ENCODE results near the gene CDH10.
A peak's percentile ranks its signal among the peaks of the same experiment; 100 is the strongest.

CDH10 gene

DNA sequence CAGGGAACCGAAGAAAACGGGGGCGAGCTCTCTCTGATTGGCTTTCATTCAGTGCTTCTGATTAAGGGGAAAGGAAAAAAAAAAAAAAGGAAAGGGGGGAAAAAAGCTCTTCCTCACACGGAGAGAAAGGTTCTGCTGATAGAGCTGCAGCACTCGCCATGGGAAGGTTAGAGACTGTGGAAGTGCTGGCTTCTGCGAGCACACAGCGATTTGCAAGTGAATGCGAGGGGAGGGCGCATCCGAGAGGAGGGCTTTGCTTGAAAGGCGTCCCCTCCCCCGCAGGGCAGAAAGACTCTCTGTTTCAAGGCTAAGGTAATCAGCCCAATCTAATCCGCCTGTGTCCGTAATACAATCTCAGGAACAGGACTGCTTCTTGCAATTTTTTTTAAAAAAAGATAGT, at the start of gene CDH10:
Gene CDH10, minus strand, starts transcription at position 218 of the 400 bp plus-strand sequence. CDS start 51,488 bp downstream, outside the sequence.
- peak; percentile 98 to 99 for DNase-seq

- DNase-seq: no peak
These were observed 48.8 kb upstream of the CDH10 start for GRCh38 chr5:24693609-24694008.

GRCh38 chr5:24691074-24691473, 46.3 kb upstream of the CDH10 start:
- no peak for DNase-seq

- DNase-seq: no peak
These were observed 36.3 kb upstream of the CDH10 start for GRCh38 chr5:24681106-24681505.

DNA sequence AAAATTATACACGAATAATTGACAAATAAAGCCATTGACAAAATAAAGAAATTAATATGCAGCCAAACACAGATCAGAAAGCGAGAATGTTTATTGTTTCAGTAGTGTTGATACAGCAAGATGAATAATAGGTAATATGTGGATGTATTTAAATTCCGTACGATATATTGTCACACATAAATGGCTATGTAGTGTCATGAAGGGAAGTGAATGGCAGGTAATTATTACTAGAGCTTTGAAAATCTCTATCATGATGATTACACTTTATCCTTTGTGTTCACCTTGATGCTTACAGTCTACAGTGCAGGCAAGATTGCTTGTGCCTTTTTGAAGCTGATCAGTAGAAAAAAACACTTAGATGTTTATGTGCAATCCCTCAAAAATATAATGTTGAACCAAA, 23.3 kb upstream of the CDH10 start:
- no peak for DNase-seq

DNA sequence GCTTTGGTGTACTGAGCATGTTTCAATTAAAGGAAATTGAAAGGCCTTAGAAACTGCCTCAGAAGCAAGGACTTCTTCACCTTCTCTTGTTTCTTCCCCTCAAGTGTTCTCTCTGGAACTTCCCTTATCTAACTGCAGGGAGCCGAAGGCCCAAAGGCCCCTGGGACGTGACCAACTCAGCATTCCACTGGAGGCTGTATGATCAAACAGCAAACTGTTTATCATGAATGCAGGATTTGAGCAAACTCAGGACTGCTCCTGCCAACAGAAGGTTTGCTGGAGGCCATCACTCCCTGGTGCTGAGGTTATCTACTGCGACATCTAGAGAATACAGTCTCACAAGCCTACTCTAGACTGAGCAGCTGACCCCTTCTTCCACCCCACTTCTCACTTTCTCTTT, 4.8 kb upstream of the CDH10 start:
- DNase-seq: no peak

DNA sequence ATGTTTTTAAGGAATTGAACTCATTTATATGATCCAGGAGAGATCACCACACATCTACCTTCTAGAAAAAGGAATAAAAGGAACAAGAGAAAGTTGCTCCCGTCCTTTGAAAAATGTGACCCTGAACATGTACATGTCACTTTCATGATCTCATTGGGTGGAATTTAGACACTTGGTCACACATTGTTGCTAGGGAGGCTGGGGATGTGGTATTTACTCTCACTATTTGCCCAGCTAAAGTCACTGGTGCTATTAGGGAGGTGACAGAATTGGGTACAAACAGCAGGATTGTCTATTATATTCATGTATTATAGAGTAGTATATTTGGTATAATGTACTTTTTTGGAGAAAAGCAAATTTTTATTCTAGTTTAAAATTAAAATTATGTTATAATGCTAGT, 2.1 kb upstream of the CDH10 start:
- DNase-seq: peak; percentile 54 to 59

DNA sequence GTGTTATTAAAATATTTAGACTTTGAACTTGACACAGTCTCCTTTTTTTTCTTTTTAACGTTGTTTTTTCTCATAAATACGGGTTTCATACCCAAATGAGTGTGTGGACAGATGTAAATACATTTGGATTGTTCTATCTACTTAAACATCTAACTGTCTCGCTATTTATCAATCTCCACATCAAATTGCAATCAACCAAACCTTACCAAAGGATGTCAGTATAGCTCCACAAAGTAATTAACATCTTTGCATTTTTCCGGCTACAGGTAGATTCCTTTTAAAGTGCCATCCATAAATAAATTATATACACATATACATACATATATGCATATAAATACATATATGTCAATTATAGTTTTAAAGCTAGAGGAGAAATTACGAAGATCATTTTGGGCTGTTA, 705 bp upstream of the CDH10 start:
- no peak for DNase-seq

DNA sequence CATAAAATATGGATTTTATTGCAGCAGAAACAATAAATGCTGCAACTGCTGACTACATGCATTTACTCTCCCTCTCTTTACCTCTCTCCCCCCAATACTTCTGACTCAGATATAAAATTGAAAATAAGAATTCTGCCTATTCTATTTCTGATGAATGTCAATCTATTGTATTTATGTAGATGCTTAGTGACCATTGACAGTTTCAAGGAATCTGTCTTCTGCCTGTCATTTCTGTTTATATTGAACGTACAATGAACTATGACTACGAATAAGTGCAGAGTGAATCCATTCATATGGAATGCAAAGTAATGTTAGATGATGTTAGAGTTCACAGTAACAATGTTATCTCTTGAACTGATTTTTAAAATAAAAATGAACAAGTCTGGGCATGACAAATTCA, 898 bp downstream of the CDH10 start:
- DNase-seq: no peak

DNA sequence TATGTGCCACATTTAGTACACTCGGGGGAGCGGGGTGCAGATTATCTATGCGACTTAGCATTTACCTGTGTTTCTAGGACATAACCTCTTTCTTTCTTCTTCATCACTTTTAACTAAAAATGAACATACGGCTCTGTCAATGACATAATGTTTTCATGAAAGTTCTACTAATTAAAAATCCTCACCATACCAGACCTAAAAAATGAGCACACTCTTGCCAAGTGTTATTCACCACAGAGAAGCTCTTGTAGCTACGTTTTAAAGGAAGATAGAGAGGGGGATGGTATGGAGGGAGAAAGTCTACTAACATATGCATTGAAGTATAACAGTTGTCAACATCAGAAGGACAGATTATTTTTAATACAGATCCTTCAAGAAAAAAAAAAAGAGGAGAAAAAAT, 1.6 kb downstream of the CDH10 start:
- DNase-seq: peak; percentile 28 to 48

DNA sequence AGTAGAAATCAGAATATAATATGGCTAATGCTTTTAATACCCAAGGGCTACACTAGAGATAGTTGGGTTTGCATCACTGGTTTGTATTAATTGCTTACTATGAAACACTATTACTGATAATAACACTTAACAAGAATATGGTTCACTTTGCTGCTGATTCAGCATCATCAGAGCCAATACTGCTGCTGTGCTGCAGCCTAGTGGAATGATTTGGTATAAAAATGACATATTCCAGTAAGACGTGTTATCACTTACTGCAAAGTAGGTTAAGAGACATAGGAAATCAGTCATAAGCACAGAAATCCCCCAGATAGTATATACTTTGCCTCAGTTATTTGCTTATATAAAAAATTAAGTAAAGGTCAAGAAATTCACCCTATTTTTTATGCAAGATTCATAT, 2.8 kb downstream of the CDH10 start:
- peak; percentile 76 to 87 for DNase-seq

DNA sequence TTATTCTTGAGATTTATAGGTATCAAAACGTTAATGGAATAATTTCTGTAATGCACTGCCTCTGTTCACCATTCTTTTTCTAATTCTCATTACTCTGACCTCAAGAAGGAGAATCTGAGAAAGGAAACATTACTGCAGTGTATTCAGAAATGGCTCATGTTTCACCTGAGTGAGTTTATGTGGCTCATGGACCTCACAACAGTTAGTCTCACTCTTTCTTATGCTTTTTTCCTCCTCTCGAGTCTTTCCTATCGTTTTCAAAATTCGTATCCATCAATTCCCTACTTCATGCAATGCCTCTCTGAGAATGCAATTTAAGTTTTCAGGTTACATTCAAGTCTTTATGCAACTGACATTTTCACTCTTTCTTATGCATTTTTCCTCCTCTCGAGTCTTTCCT, 9.6 kb downstream of the CDH10 start:
- no peak for DNase-seq

DNA sequence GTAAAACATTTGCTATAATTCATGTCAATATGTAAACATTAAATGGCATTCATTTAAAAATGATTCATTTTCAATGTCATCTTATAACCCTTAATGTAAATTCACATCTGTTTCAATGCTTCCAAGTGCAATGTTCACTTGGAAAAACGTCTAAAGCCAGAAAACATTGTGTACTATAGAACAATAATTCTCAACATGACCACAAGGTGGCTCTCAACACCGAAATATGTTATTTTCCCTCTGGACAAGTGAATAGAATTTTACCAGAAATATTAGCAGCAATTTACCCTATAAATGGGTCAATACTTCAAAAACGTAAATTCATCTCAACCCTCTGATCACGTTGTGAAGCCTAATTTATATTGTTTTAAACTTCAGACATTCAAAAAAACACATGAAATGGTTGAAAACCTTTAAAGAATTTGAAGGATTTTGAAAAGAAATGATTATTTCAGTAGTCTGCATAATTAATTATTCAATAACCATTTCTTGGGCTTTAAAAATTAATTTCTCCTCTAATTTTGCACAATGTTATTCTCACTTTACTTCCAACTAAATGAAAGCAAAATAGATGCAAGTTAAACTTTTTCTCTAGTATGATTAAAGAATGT, 11.0 kb downstream of the CDH10 start:
- peak; percentile 52 to 66 for DNase-seq

DNA sequence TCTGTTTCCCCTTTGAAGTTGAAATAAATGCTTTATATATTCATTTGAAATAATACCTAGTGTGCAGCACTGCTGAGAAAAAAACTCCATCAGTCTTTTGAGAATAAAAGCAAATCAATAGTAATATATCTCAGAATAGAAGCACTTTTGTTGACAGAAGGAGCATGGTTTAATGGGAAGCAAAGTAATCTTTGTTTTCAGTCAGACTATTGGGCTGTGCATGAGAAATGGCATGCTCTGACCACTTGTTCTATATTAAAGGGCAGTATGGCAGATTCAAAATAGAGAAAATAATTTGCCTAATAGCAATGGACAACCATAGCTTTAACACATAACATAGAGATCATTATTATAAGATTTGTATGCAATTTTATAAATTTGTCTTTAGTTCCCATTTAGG, 12.4 kb downstream of the CDH10 start:
- DNase-seq: no peak

GRCh38 chr5:24630918-24631317, 13.9 kb downstream of the CDH10 start:
- DNase-seq: no peak

- DNase-seq: no peak
These were observed 15.0 kb downstream of the CDH10 start for GRCh38 chr5:24629798-24630197.

GRCh38 chr5:24624872-24625271, 19.9 kb downstream of the CDH10 start:
- DNase-seq: no peak

- DNase-seq: no peak
These were observed 21.2 kb downstream of the CDH10 start for GRCh38 chr5:24623624-24624023.

- peak; percentile 90 to 91 for DNase-seq
These were observed 21.7 kb downstream of the CDH10 start for GRCh38 chr5:24623031-24623430.

GRCh38 chr5:24621792-24622191, 23.0 kb downstream of the CDH10 start:
- peak; percentile 71 to 79 for DNase-seq

DNA sequence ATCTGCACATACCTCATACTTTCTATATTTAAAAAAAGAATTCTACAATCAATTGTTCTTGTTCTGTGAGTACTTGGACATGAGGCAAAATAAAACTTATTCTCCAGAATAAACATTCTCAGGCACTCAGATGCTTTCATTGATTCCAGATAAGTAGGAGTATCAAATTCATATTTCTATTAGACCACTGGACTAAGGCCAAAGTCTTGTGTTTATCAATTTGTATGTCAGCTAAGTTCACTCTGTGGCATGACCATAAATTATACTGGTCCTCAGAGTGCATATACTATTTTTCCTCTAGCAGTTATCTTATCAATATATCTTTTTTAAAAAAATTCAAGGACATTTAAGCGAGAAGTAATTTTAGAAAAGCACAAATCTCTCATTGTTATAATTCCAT, 28.2 kb downstream of the CDH10 start:
- no peak for DNase-seq

DNA sequence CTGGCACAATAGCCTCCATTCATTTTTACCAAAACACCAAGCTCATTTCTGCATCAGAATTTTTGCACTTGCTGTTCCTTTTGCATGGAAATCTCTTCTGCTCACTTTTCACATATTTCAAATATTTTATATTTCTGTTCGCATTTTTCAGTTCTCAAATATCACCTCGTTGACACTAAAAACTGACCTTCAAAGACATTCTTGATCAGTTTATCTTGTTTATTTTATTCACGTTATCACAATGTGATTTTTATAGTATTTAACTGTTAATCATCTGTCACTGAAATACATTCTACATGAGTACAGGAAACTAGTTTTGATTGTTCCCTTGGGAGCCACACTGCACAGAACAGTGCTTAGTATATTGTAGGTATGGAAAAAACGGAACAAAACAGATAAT, 29.6 kb downstream of the CDH10 start:
- DNase-seq: no peak

GRCh38 chr5:24609706-24610105, 35.1 kb downstream of the CDH10 start:
- DNase-seq: no peak

GRCh38 chr5:24606971-24607370, 37.8 kb downstream of the CDH10 start:
- no peak for DNase-seq

DNA sequence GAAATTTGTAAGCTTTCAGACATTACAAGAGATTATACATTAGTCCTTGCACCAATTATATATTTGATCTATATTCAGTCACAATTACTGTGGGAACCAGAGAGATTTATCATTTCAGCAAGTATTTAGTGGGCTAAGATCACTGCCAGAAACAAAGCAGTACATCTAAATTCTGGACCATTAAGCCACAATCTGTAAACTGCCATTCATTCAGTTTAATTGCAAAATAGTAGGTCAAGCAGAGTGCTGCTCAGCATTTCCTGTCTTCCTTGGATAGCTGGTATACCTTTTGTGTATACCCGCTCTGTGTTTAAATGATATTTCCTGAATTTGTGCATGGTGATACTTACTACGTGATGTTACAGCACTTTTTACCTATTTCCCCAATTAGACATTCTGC, 42.6 kb downstream of the CDH10 start:
- DNase-seq: no peak

DNA sequence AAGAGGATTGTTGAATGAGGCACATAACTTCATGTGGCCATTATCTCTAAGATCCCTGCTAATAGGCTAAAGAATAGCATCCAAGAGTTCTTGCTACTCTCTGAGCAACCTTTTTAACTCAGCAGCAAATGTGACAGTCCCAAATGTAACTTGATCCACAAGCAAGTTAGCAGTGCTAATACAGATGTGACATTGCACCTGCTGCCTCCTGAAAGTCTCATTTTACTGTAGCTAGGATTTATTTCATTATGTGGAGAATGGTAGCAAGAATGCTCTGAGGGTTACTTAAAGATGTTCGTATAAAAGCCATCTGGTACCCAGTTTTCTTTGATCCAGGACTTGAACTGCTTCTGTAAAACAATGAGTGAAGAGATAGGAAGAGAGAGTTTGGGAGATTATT, 45.8 kb downstream of the CDH10 start:
- DNase-seq: peak; percentile 44 to 56

Measured in SHP77 (cell line).